ENCODE measurements around the gene PTPN11.

DNA sequence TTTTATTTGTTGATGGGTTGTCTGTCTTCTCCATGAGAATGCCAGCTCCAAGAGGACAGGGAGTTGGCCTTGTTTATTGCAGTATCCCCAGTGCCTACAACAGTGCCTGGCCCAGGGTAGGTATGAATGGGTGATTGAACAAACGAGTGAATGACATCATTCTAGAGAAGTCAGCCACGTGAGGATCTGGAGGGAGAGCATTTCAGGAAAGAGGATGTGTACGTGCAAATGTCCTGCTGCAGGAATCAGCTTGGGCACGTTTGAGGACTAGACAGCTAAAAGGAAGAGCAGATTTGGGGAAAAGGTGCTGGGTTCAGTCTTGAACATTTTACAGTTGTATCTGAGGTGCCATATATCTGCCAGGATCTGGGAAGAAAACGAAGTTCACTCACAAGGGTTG lies 97.1 kb downstream of the PTPN11 start:
- TF ChIP-seq CTCF (IDR thresholded peaks at IDR 0.05): no peak
- no peak for TF ChIP-seq POLR2A (IDR thresholded peaks at IDR 0.05)

Measured in adrenal gland (tissue), 5 donors.